Hepatocyte (in vitro differentiated cells): ENCODE results near the gene ANKS1B. TPM values are rescaled to one million over a fixed set of nuclear protein-coding genes. Genes with fewer than 3 reads are reported as not detected.

ENCODE experiments used
- DNase-seq: peaks from one replicate; pipeline ENCODE4 v3.0.0-alpha.2; 2016; ENCODE audit warnings: low spot score
- H2AFZ ChIP-seq: fragments of 200-600 bp; sonication (generic); 2 replicates; pipeline ENCODE4 v1.6.0; 2016; ENCODE audit warnings: antibody characterized with exemption, mild to moderate bottlenecking
- H3K27ac ChIP-seq: fragments of 200-600 bp; sonication (generic); 2 replicates; pipeline ENCODE4 v1.5.1; 2016; ENCODE audit warnings: mild to moderate bottlenecking
- H3K27me3 ChIP-seq: fragments of 200-600 bp; sonication (generic); 2 replicates; pipeline ENCODE4 v1.6.1; 2016
- H3K36me3 ChIP-seq: fragments of 200-600 bp; sonication (generic); replicated peaks from 2 replicates; pipeline ENCODE4 v1.5.1; 2016; ENCODE audit warnings: low read depth; ENCODE audit not compliant: insufficient read depth
- H3K4me1 ChIP-seq: fragments of 200-600 bp; sonication (generic); 2 replicates; pipeline ENCODE4 v1.5.1; 2016; ENCODE audit warnings: mild to moderate bottlenecking, moderate library complexity; ENCODE audit not compliant: insufficient read depth
- H3K4me2 ChIP-seq: fragments of 200-600 bp; sonication (generic); 2 replicates; pipeline ENCODE4 v1.6.0; 2016
- H3K4me3 ChIP-seq: fragments of 200-600 bp; sonication (generic); 2 replicates; pipeline ENCODE4 v1.5.1; 2016; ENCODE audit warnings: mild to moderate bottlenecking
- H3K79me2 ChIP-seq: fragments of 200-600 bp; sonication (generic); 2 replicates; pipeline ENCODE4 v1.6.0; 2017; ENCODE audit warnings: mild to moderate bottlenecking
- H3K9me2 ChIP-seq: fragments of 200-600 bp; sonication (generic); replicated peaks from 2 replicates; pipeline ENCODE4 v1.6.0; 2017; ENCODE audit warnings: mild to moderate bottlenecking; ENCODE audit not compliant: insufficient read depth
- H3K9me3 ChIP-seq: fragments of 200-600 bp; sonication (generic); 2 replicates; pipeline ENCODE4 v1.5.1; 2016; ENCODE audit warnings: low read depth, mild to moderate bottlenecking
- H4K20me1 ChIP-seq: fragments of 200-600 bp; sonication (generic); 2 replicates; pipeline ENCODE4 v1.6.0; 2016; ENCODE audit warnings: mild to moderate bottlenecking; ENCODE audit not compliant: insufficient read depth, poor library complexity, severe bottlenecking
- CTCF ChIP-seq: fragments of 200-600 bp; sonication (generic); IDR thresholded peaks from 2 replicates; pipeline ENCODE4 v1.5.1; 2016; ENCODE audit warnings: antibody characterized with exemption, mild to moderate bottlenecking; ENCODE audit not compliant: poor library complexity
- EZH2 ChIP-seq: fragments of 200-600 bp; sonication (generic); IDR thresholded peaks from 2 replicates; pipeline ENCODE4 v1.6.1; 2016; ENCODE audit warnings: antibody characterized with exemption, mild to moderate bottlenecking, borderline replicate concordance
- EZH2phosphoT487 ChIP-seq: fragments of 200-600 bp; sonication (generic); IDR thresholded peaks from one replicate; pipeline ENCODE4 v1.6.1; 2018; ENCODE audit warnings: antibody characterized with exemption, mild to moderate bottlenecking, low read depth, moderate library complexity; ENCODE audit not compliant: unreplicated experiment, severe bottlenecking
- WGBS: methylation state at CpG from one replicate; pipeline ENCODE4 v1.1.6; 2016; ENCODE audit warnings: low lambda C conversion rate; ENCODE audit errors: missing lambda C conversion rate; 5-methylcytosine and 5-hydroxymethylcytosine counted together
- polyA plus RNA-seq: library from polyadenylated mRNA; unstranded; fragments of >200 nt; fragmentation: Nextera tagmentation; extraction: Ambion mirVana; gene quantifications from 2 replicates; pipeline ENCODE4 v1.2.1, GENCODE V29; 2016
- total RNA-seq: library from RNA; depleted of rRNA; stranded (reverse); fragments of >200 nt; gene quantifications from 2 replicates; pipeline ENCODE4 v1.2.3, GENCODE V29; 2014

The ANKS1B gene
- total and polyA plus RNA-seq, 2 experiments from 2014 or later: 1.6 to 2.2 TPM

- Histone ChIP-seq H4K20me1 (no peaks in the 10 kb centered on the region), H3K9me3 (no peaks in the 10 kb centered on the region), H3K27ac (no peak overlapping the region), H3K9me2 (no peaks in the 10 kb centered on the region), H3K36me3 (no peaks in the 10 kb centered on the region), H3K4me2 (no peak overlapping the region), H2AFZ (no peak overlapping the region), H3K4me3 (no peak overlapping the region), H3K4me1 (no peaks in the 10 kb centered on the region), H3K27me3 (no peaks in the 10 kb centered on the region), H3K79me2 (no peaks in the 10 kb centered on the region)
- no peak for DNase-seq
- no peak for TF ChIP-seq EZH2phosphoT487
- TF ChIP-seq EZH2: no peak
- TF ChIP-seq CTCF: no peak
These were observed 1061.9 kb downstream of the ANKS1B start for GRCh38 chr12:98922871-98923270.

- Histone ChIP-seq H3K4me3 (no peak overlapping the region), H3K27ac (no peak overlapping the region), H3K4me1 (no peaks in the 10 kb centered on the region), H3K4me2 (no peak overlapping the region), H3K9me2 (no peaks in the 10 kb centered on the region), H4K20me1 (no peaks in the 10 kb centered on the region), H3K27me3 (peaks cover 4% of the 10 kb centered on the region), H3K36me3 (no peaks in the 10 kb centered on the region), H3K9me3 (no peaks in the 10 kb centered on the region), H3K79me2 (no peaks in the 10 kb centered on the region), H2AFZ (no peak overlapping the region)
- no peak for TF ChIP-seq EZH2
- 84% methylated on average over 7 of the region's 7 CpGs for WGBS
- no peak for DNase-seq
These were observed 1066.4 kb downstream of the ANKS1B start for GRCh38 chr12:98918176-98918863.

- no peaks in the 10 kb centered on the region for H3K9me3 ChIP-seq
- WGBS: 71% methylated on average over 5 of the region's 5 CpGs
- H3K9me2 ChIP-seq: no peaks in the 10 kb centered on the region
- DNase-seq: no peak
- no peaks in the 10 kb centered on the region for H4K20me1 ChIP-seq
- no peaks in the 10 kb centered on the region for H3K36me3 ChIP-seq
- no peak for TF ChIP-seq EZH2phosphoT487
- TF ChIP-seq CTCF: no peak
- no peak for TF ChIP-seq EZH2
- no peak overlapping the region for H3K4me2 ChIP-seq
- H3K27me3 ChIP-seq: peaks cover 4% of the 10 kb centered on the region
- no peaks in the 10 kb centered on the region for H3K79me2 ChIP-seq
- H3K4me1 ChIP-seq: no peaks in the 10 kb centered on the region
- no peak overlapping the region for H2AFZ ChIP-seq
- H3K27ac ChIP-seq: no peak overlapping the region
- no peak overlapping the region for H3K4me3 ChIP-seq
These were observed 1068.6 kb downstream of the ANKS1B start for GRCh38 chr12:98916106-98916505.

GRCh38 chr12:98912401-98912974, 1072.2 kb downstream of the ANKS1B start:
- 34% methylated on average over 4 of the region's 4 CpGs for WGBS

More at GRCh38 chr12:98912401-98912974, 1072.2 kb downstream of the ANKS1B start:
- no peak for DNase-seq
- H3K36me3 ChIP-seq: no peaks in the 10 kb centered on the region
- H4K20me1 ChIP-seq: no peaks in the 10 kb centered on the region
- no peaks in the 10 kb centered on the region for H3K4me1 ChIP-seq
- no peaks in the 10 kb centered on the region for H3K9me3 ChIP-seq
- H2AFZ ChIP-seq: no peak overlapping the region
- H3K4me3 ChIP-seq: no peak overlapping the region
- no peak for TF ChIP-seq CTCF
- TF ChIP-seq EZH2phosphoT487: no peak
- no peak for TF ChIP-seq EZH2
- no peaks in the 10 kb centered on the region for H3K79me2 ChIP-seq
- H3K4me2 ChIP-seq: no peak overlapping the region
- H3K27ac ChIP-seq: no peak overlapping the region
- peaks cover 3% of the 10 kb centered on the region for H3K27me3 ChIP-seq
- no peaks in the 10 kb centered on the region for H3K9me2 ChIP-seq
